Lower lobe of right lung (tissue), 2 donors: Measurements from ENCODE around the gene FRMD3. TPM values are rescaled to one million over a fixed set of nuclear protein-coding genes. Genes with fewer than 3 reads are reported as not detected.

Experiments
- ATAC-seq, 2 donors: fragments of 200-7000 bp; cut with Tn5 transposase; one replicate each; pipeline ENCODE4 v1.9.1; 2020 to 2022; ENCODE audit warnings: mild to moderate bottlenecking in 2 of 2, moderate library complexity in 2 of 2
- DNase-seq: peaks from one replicate; pipeline ENCODE4 v3.0.0-alpha.2; 2020
- H3K27ac ChIP-seq: fragments of 200-600 bp; one replicate; pipeline ENCODE4 v1.8.0; 2022
- H3K27me3 ChIP-seq: fragments of 200-600 bp; one replicate; pipeline ENCODE4 v1.8.0; 2022; ENCODE audit warnings: low read depth
- H3K36me3 ChIP-seq: fragments of 200-600 bp; one replicate; pipeline ENCODE4 v1.8.0; 2022; ENCODE audit warnings: mild to moderate bottlenecking
- H3K4me1 ChIP-seq: fragments of 200-600 bp; one replicate; pipeline ENCODE4 v1.8.0; 2022
- H3K4me3 ChIP-seq: fragments of 200-600 bp; one replicate; pipeline ENCODE4 v1.8.0; 2022; ENCODE audit warnings: mild to moderate bottlenecking
- H3K9me3 ChIP-seq: fragments of 200-600 bp; one replicate; pipeline ENCODE4 v1.8.0; 2022
- intact Hi-C: fragments of 100-400 bp; cut with DNase I; formaldehyde crosslinking; loops from one replicate; pipeline ENCODE4 v1.11.0; 2022
- total RNA-seq: library from RNA; stranded (reverse); fragmentation: NEBNext Ultra II Directional; extraction: Animal tissue kit (Norgen Biotek cat#: 25700); gene quantifications from one replicate; pipeline ENCODE4 v1.2.1, GENCODE V29; 2021
- TF ChIP-seq, protein P1 (sequence below): fragments of 200-600 bp; IDR thresholded peaks from one replicate; pipeline ENCODE4 v1.8.0; 2022; ENCODE audit warnings: antibody characterized with exemption, mild to moderate bottlenecking
- donor health status: DM: no; HTN: yes; CAD: no; lungs with severe emphysema.

Gene FRMD3
- total RNA-seq, 1 donor from 2014 or later, result 9.7 TPM

DNA sequence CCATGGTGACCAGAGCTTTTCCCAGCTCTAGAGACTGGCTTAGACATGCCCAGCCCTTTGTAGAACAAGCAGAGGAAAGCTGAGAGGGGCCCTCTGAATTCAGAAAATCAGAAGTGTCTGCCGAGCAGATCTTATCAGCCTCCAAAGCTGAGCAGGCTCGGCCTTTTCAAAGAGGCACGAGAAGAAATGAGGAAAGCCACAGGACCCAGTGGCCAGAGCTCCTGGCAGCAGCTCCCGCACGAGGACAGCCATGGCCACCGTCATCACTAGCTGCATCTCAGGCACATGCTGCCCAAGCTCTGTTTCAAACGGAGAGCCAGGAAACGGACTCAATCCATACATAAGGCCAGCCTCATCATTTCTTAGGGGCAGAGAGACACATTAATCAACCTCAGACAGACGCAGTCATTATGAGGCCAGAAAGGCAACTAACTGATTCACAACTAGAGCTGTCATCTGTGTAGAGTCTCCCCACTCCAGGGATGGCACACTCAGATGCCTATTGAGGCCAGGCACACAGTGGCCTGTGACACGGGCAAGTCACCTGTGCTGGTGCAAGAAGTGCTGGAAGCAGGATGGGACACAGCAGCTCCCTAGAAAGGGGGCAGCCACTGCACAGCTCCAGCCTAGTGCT is 194.7 kb downstream of the FRMD3 start:
- no peak for DNase-seq
- Histone ChIP-seq H3K4me3 (no peak overlapping the region), H3K4me1 (no peaks in the 10 kb centered on the region), H3K27ac (no peak overlapping the region), H3K27me3 (no peaks in the 10 kb centered on the region), H3K36me3 (no peaks in the 10 kb centered on the region), H3K9me3 (no peaks in the 10 kb centered on the region)
- TF ChIP-seq, protein P1, sequence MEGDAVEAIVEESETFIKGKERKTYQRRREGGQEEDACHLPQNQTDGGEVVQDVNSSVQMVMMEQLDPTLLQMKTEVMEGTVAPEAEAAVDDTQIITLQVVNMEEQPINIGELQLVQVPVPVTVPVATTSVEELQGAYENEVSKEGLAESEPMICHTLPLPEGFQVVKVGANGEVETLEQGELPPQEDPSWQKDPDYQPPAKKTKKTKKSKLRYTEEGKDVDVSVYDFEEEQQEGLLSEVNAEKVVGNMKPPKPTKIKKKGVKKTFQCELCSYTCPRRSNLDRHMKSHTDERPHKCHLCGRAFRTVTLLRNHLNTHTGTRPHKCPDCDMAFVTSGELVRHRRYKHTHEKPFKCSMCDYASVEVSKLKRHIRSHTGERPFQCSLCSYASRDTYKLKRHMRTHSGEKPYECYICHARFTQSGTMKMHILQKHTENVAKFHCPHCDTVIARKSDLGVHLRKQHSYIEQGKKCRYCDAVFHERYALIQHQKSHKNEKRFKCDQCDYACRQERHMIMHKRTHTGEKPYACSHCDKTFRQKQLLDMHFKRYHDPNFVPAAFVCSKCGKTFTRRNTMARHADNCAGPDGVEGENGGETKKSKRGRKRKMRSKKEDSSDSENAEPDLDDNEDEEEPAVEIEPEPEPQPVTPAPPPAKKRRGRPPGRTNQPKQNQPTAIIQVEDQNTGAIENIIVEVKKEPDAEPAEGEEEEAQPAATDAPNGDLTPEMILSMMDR, result no peak
- ATAC-seq, result no peak
- intact Hi-C loops, result loop anchor here (10.0 kb wide), 1 partner anchor 181 kb away; no protein-coding TSS in a partner anchor

DNA sequence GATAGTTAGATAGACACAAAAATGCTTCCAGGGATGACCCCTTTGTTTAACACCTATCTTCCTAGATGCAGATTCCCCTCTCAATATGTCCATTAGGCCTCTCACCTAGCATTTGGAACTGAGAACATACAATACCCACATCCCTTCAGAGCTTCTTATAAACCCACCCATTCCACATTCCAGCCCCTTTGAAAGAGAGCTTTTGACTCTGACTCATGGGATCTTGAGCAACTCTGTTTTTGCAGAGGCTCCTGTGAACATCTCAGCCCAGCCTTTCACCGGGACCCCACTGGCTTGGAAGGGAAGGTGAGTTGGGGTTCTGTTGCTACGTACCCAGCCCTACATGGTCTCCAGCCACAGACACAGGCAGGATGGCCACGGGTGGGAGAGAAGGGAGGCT is 195.5 kb downstream of the FRMD3 start:
- no peak for DNase-seq
- no peaks in the 10 kb centered on the region for H3K36me3 ChIP-seq
- no peak overlapping the region for H3K4me3 ChIP-seq
- intact Hi-C loops, result loop anchor here (10.0 kb wide), 1 partner anchor 182 kb away; no protein-coding TSS in a partner anchor
- no peak overlapping the region for H3K27ac ChIP-seq
- TF ChIP-seq, protein P1, result no peak
- no peak for ATAC-seq
- H3K27me3 ChIP-seq, result no peaks in the 10 kb centered on the region
- H3K4me1 ChIP-seq, result no peaks in the 10 kb centered on the region
- no peaks in the 10 kb centered on the region for H3K9me3 ChIP-seq

DNA sequence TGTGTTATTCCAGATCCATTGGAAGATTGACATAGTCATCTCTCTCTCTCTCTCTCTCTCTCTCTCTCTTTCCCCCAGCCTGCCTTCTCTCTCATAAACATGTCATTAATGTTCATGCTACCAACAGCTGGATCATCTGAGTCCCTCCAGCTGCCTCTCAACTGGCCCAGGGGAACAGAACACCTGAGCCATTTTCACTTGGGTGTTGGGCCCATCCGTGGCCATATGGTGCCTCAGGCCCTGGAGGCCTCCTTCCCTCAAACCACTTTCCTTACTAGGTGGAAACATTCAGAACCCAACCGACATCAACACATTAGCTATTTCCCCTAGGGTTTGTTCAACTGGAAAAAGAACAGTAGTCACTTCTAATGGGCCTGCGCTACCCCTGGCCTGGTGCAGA is 196.2 kb downstream of the FRMD3 start:
- Histone ChIP-seq H3K4me1 (no peaks in the 10 kb centered on the region), H3K27ac (no peak overlapping the region), H3K27me3 (no peaks in the 10 kb centered on the region), H3K36me3 (no peaks in the 10 kb centered on the region), H3K9me3 (no peaks in the 10 kb centered on the region), H3K4me3 (no peak overlapping the region)
- DNase-seq (no peak), ATAC-seq (no peak)
- TF ChIP-seq, protein P1, result no peak
- intact Hi-C loops, result loop anchor here (10.0 kb wide), 1 partner anchor 183 kb away; no protein-coding TSS in a partner anchor

DNA sequence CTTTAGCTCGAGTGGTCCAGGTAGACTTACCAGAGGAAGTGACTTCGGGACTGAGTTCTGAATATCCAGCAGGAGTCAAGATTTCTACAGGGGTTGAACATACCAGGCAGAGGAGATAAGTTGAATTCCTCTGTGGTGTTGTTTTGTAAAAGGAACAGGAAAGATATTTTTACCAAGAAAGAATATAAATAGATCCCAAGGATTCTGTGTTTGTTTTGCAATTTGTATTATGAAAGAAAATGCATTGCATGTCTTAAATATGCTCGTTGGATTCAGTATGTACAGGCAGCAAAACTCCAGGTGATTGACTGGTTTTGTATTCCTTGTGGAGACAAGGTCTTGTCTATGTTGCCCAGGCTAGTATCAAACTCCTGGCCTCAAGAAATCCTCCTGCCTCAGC is 197.8 kb downstream of the FRMD3 start:
- DNase-seq, result no peak
- Histone ChIP-seq H3K4me3 (no peak overlapping the region), H3K9me3 (no peaks in the 10 kb centered on the region), H3K4me1 (no peaks in the 10 kb centered on the region), H3K27ac (no peak overlapping the region), H3K27me3 (no peaks in the 10 kb centered on the region), H3K36me3 (no peaks in the 10 kb centered on the region)
- no peak for ATAC-seq
- TF ChIP-seq, protein P1, result no peak
- intact Hi-C loops, result loop anchor here (10.0 kb wide), 1 partner anchor 184 kb away; no protein-coding TSS in a partner anchor

DNA sequence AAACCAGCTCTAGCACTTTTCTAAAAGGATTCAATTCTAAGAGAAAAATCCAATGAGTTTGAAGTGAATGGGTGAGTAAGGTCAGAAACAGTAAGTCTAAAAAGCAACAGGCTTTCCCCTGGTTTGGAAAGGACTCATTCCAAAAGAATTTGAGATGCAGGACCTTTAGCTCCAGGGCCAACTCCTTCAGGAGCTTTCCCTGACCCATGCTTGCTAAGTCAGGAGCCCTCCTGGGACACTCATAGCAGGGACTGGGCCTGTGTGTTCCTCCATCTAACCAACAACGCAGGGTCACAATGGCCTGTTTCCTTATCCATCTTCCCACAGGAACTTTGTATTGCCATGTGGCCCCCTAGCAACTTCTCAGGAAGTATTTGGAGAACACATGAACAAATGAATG is 198.8 kb downstream of the FRMD3 start:
- intact Hi-C loops, result no loop called here
- Histone ChIP-seq H3K36me3 (no peaks in the 10 kb centered on the region), H3K27me3 (no peaks in the 10 kb centered on the region), H3K4me3 (no peak overlapping the region), H3K9me3 (no peaks in the 10 kb centered on the region), H3K4me1 (no peaks in the 10 kb centered on the region), H3K27ac (no peak overlapping the region)
- TF ChIP-seq, protein P1, result no peak
- ATAC-seq, result no peak
- DNase-seq, result no peak
